Stimulated activated CD4-positive, alpha-beta T cell treated with anti-CD3 and anti-CD28 coated beads, TNF-alpha, amount 100 ng/mL, for 48 hours (primary cell): ENCODE data around the gene OPTC.

Experiments
- DNase-seq, 3 donors: peaks; one replicate each; pipeline ENCODE4 v3.0.0-alpha.2; 2020; ENCODE audit warnings: low read depth in 3 of 3

Gene OPTC

GRCh38 chr1:203536575-203536974 is 42.6 kb downstream of the OPTC start:
- DNase-seq = no peak

- DNase-seq = no peak
Observed at GRCh38 chr1:203536980-203537455, 43.1 kb downstream of the OPTC start.

GRCh38 chr1:203537806-203538464 is 44.0 kb downstream of the OPTC start:
- DNase-seq = no peak

- DNase-seq = no peak
Observed at GRCh38 chr1:203538726-203539125, 44.8 kb downstream of the OPTC start.

- no peak for DNase-seq
Observed at GRCh38 chr1:203539831-203540546, 46.0 kb downstream of the OPTC start.

GRCh38 chr1:203544485-203544884 is 50.5 kb downstream of the OPTC start:
- DNase-seq = no peak

- no peak for DNase-seq
Observed at GRCh38 chr1:203544978-203545816, 51.2 kb downstream of the OPTC start.

GRCh38 chr1:203546274-203546673 is 52.3 kb downstream of the OPTC start:
- DNase-seq = no peak

- DNase-seq = no peak
Observed at GRCh38 chr1:203547147-203547546, 53.2 kb downstream of the OPTC start.

- DNase-seq = no peak
Observed at GRCh38 chr1:203547771-203548421, 53.9 kb downstream of the OPTC start.

- DNase-seq = no peak
Observed at GRCh38 chr1:203548892-203549291, 54.9 kb downstream of the OPTC start.

GRCh38 chr1:203549309-203549708 is 55.4 kb downstream of the OPTC start:
- DNase-seq = no peak

- no peak for DNase-seq
Observed at GRCh38 chr1:203550846-203551245, 56.9 kb downstream of the OPTC start.

GRCh38 chr1:203551550-203551949 is 57.6 kb downstream of the OPTC start:
- no peak for DNase-seq

- DNase-seq = no peak
Observed at GRCh38 chr1:203553496-203553895, 59.5 kb downstream of the OPTC start.

- DNase-seq = no peak
Observed at GRCh38 chr1:203554071-203554470, 60.1 kb downstream of the OPTC start.

GRCh38 chr1:203555076-203555475 is 61.1 kb downstream of the OPTC start:
- no peak for DNase-seq

- no peak for DNase-seq
Observed at GRCh38 chr1:203555511-203556046, 61.6 kb downstream of the OPTC start.

- no peak for DNase-seq
Observed at GRCh38 chr1:203556047-203556851, 62.3 kb downstream of the OPTC start.

- no peak for DNase-seq
Observed at GRCh38 chr1:203557390-203557789, 63.4 kb downstream of the OPTC start.
